ENCODE data around the gene AKR1A1.
"Not testable (repeated sequence)": the region's sequence is repeated elsewhere in the genome, so short reads cannot be mapped to it uniquely, and the experiment has no call there.

The AKR1A1 gene

GRCh38 chr1:45594412-45594811 is 43.8 kb downstream of the AKR1A1 start:
- Histone ChIP-seq H2AFZ (ENCODE audit: low read depth, low read length, severe bottlenecking) (no peak overlapping the region), H4K20me1 (ENCODE audit: low read depth, low read length) (peaks cover 46% of the 10 kb centered on the region), H3K36me3 (ENCODE audit: low read length) (peaks cover 39% of the 10 kb centered on the region), H3K4me3 (ENCODE audit: insufficient read depth, low read length, poor library complexity, severe bottlenecking) (no peak overlapping the region), H3K79me2 (ENCODE audit: insufficient read depth, low read length) (peaks cover 99% of the 10 kb centered on the region), H3K9me2 (replicated peaks; ENCODE audit: insufficient read depth, low read length) (no peaks in the 10 kb centered on the region), H3K9ac (ENCODE audit: low read length) (no peak overlapping the region), H3K27ac (ENCODE audit: low read depth, low read length) (no peak overlapping the region), H3K9me3 (ENCODE audit: insufficient read depth, low read length) (no peaks in the 10 kb centered on the region), H3F3A (ENCODE audit: insufficient read depth) (peaks cover 17% of the 10 kb centered on the region), H3K4me2 (ENCODE audit: low read depth, low read length, poor library complexity, severe bottlenecking) (no peak overlapping the region), H3K27me3 (ENCODE audit: low read length) (no peaks in the 10 kb centered on the region)
- TF ChIP-seq, protein P1, sequence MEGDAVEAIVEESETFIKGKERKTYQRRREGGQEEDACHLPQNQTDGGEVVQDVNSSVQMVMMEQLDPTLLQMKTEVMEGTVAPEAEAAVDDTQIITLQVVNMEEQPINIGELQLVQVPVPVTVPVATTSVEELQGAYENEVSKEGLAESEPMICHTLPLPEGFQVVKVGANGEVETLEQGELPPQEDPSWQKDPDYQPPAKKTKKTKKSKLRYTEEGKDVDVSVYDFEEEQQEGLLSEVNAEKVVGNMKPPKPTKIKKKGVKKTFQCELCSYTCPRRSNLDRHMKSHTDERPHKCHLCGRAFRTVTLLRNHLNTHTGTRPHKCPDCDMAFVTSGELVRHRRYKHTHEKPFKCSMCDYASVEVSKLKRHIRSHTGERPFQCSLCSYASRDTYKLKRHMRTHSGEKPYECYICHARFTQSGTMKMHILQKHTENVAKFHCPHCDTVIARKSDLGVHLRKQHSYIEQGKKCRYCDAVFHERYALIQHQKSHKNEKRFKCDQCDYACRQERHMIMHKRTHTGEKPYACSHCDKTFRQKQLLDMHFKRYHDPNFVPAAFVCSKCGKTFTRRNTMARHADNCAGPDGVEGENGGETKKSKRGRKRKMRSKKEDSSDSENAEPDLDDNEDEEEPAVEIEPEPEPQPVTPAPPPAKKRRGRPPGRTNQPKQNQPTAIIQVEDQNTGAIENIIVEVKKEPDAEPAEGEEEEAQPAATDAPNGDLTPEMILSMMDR (IDR thresholded peaks at IDR 0.05; ENCODE audit: insufficient read depth, low read length, poor library complexity, severe bottlenecking), result no peak
- TF ChIP-seq EZH2phosphoT487 (conservative IDR thresholded peaks at IDR 0.05; ENCODE audit: low read length), result no peak

DNA sequence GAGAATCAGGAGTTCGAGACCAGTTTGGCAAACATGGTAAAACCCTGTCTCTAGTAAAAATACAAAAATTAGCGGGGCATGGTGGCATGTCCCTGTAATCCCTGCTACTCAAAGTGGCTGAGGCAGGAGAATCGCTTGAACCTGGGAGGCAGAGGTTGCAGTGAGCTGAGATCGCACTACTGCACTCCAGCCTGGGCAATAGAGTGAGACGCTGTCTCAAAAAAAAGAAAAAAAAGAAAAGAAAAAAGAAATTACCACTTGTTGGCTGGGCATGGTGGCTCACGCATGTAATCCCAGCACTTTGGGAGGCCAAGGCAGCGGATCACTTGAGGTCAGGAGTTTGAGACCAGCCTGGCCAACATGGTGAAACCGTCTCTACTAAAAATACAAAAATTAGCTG is 46.1 kb downstream of the AKR1A1 start:
- H4K20me1 ChIP-seq (ENCODE audit: low read depth, low read length), result peaks cover 42% of the 10 kb centered on the region
- not testable (repeated sequence) for H3K27me3 ChIP-seq (ENCODE audit: low read length); H3K4me2 ChIP-seq (ENCODE audit: low read depth, low read length, poor library complexity, severe bottlenecking); H2AFZ ChIP-seq (ENCODE audit: low read depth, low read length, severe bottlenecking); H3K9me3 ChIP-seq (ENCODE audit: insufficient read depth, low read length); H3K9ac ChIP-seq (ENCODE audit: low read length); H3K4me3 ChIP-seq (ENCODE audit: insufficient read depth, low read length, poor library complexity, severe bottlenecking); H3K9me2 ChIP-seq (replicated peaks; ENCODE audit: insufficient read depth, low read length); H3K27ac ChIP-seq (ENCODE audit: low read depth, low read length)
- H3K36me3 ChIP-seq (ENCODE audit: low read length), result peaks cover 45% of the 10 kb centered on the region
- H3F3A ChIP-seq (ENCODE audit: insufficient read depth), result peaks cover 23% of the 10 kb centered on the region
- H3K79me2 ChIP-seq (ENCODE audit: insufficient read depth, low read length), result peaks cover 99% of the 10 kb centered on the region

GRCh38 chr1:45604239-45604638 is 53.6 kb downstream of the AKR1A1 start:
- Histone ChIP-seq H4K20me1 (ENCODE audit: low read depth, low read length) (peaks cover 26% of the 10 kb centered on the region), H3F3A (ENCODE audit: insufficient read depth) (peaks cover 5% of the 10 kb centered on the region), H2AFZ (ENCODE audit: low read depth, low read length, severe bottlenecking) (no peak overlapping the region), H3K9me2 (replicated peaks; ENCODE audit: insufficient read depth, low read length) (no peaks in the 10 kb centered on the region), H3K79me2 (ENCODE audit: insufficient read depth, low read length) (peaks cover 75% of the 10 kb centered on the region), H3K27ac (ENCODE audit: low read depth, low read length) (no peak overlapping the region), H3K9ac (ENCODE audit: low read length) (no peak overlapping the region), H3K9me3 (ENCODE audit: insufficient read depth, low read length) (no peaks in the 10 kb centered on the region), H3K4me2 (ENCODE audit: low read depth, low read length, poor library complexity, severe bottlenecking) (no peak overlapping the region), H3K27me3 (ENCODE audit: low read length) (no peaks in the 10 kb centered on the region), H3K4me3 (ENCODE audit: insufficient read depth, low read length, poor library complexity, severe bottlenecking) (no peak overlapping the region), H3K36me3 (ENCODE audit: low read length) (peaks cover 62% of the 10 kb centered on the region)
- no peak for TF ChIP-seq EZH2phosphoT487 (conservative IDR thresholded peaks at IDR 0.05; ENCODE audit: low read length)
- TF ChIP-seq, protein P1 (IDR thresholded peaks at IDR 0.05; ENCODE audit: insufficient read depth, low read length, poor library complexity, severe bottlenecking), result no peak

- Histone ChIP-seq H3K36me3 (ENCODE audit: low read length) (peaks cover 64% of the 10 kb centered on the region), H3K9ac (ENCODE audit: low read length) (no peak overlapping the region), H2AFZ (ENCODE audit: low read depth, low read length, severe bottlenecking) (no peak overlapping the region), H3K27me3 (ENCODE audit: low read length) (no peaks in the 10 kb centered on the region), H3K4me2 (ENCODE audit: low read depth, low read length, poor library complexity, severe bottlenecking) (no peak overlapping the region), H4K20me1 (ENCODE audit: low read depth, low read length) (peaks cover 22% of the 10 kb centered on the region), H3K4me3 (ENCODE audit: insufficient read depth, low read length, poor library complexity, severe bottlenecking) (no peak overlapping the region), H3F3A (ENCODE audit: insufficient read depth) (peaks cover 5% of the 10 kb centered on the region; the same call in 1 of the 2 replicates), H3K79me2 (ENCODE audit: insufficient read depth, low read length) (peaks cover 42% of the 10 kb centered on the region), H3K9me3 (ENCODE audit: insufficient read depth, low read length) (no peaks in the 10 kb centered on the region), H3K27ac (ENCODE audit: low read depth, low read length) (no peak overlapping the region), H3K9me2 (replicated peaks; ENCODE audit: insufficient read depth, low read length) (no peaks in the 10 kb centered on the region)
- TF ChIP-seq, protein P1 (IDR thresholded peaks at IDR 0.05; ENCODE audit: insufficient read depth, low read length, poor library complexity, severe bottlenecking), result no peak
- TF ChIP-seq EZH2phosphoT487 (conservative IDR thresholded peaks at IDR 0.05; ENCODE audit: low read length), result no peak
Observed at GRCh38 chr1:45607404-45608074, 56.9 kb downstream of the AKR1A1 start.

Data from SU-DHL-6 (cell line).